ENCODE results near the gene PLXNB2. TPM values are rescaled to one million over a fixed set of nuclear protein-coding genes. Genes with fewer than 3 reads are reported as not detected.

Gene PLXNB2
- total and polyA plus RNA-seq, 4 donors = 123 to 310 (median 173) TPM

GRCh38 chr22:50246242-50247175 is 60.9 kb downstream of the PLXNB2 start:
- no peak for TF ChIP-seq CTCF (IDR thresholded peaks at IDR 0.05; ENCODE audit: control extremely low read depth, extremely low read depth)
- Histone ChIP-seq H3K27ac (ENCODE audit: low read depth in 1 of 2, low read length in 1 of 2) (peak overlapping the region in 1 of 2 donors; percentile 11), H3K4me3 (no peak overlapping the region), H3K4me1 (ENCODE audit: control insufficient read depth in 5 of 5, insufficient read depth in 5 of 5, low read length in 5 of 5) (peaks cover 7 to 45% (median 9%) of the 10 kb centered on the region in 5 donors), H3K27me3 (ENCODE audit: control insufficient read depth in 3 of 3, insufficient read depth in 3 of 3, low read length in 2 of 3) (no peaks in the 10 kb centered on the region), H3K36me3 (ENCODE audit: control insufficient read depth in 4 of 4, insufficient read depth in 4 of 4, low read length in 4 of 4) (peaks cover 0 to 16% (median 12%) of the 10 kb centered on the region in 4 donors), H3K9me3 (ENCODE audit: control insufficient read depth in 4 of 4, insufficient read depth in 3 of 4, low read length in 3 of 4) (no peaks in the 10 kb centered on the region), H3K9ac (ENCODE audit: insufficient read depth in 1 of 2, low read length in 2 of 2) (no peak overlapping the region)
- 89% methylated on average over 20 of the region's 20 CpGs for WGBS, 2 donors
- no peak for DNase-seq
- ATAC-seq (ENCODE audit: insufficient read depth, low FRiP score) = no peak

GRCh38 chr22:50245214-50246072 is 62.0 kb downstream of the PLXNB2 start:
- H3K27me3 ChIP-seq (ENCODE audit: control insufficient read depth in 3 of 3, insufficient read depth in 3 of 3, low read length in 2 of 3) = no peaks in the 10 kb centered on the region
- peaks cover 8 to 47% (median 11%) of the 10 kb centered on the region in 5 donors for H3K4me1 ChIP-seq (ENCODE audit: control insufficient read depth in 5 of 5, insufficient read depth in 5 of 5, low read length in 5 of 5)
- ATAC-seq (ENCODE audit: insufficient read depth, low FRiP score) = peak; percentile 36
- H3K9ac ChIP-seq (ENCODE audit: insufficient read depth in 1 of 2, low read length in 2 of 2) = peak overlapping the region; percentile 63 to 67
- peak overlapping the region; percentile 71 for H3K4me3 ChIP-seq
- peaks cover 0 to 16% (median 12%) of the 10 kb centered on the region in 4 donors for H3K36me3 ChIP-seq (ENCODE audit: control insufficient read depth in 4 of 4, insufficient read depth in 4 of 4, low read length in 4 of 4)
- no peak for TF ChIP-seq CTCF (IDR thresholded peaks at IDR 0.05; ENCODE audit: control extremely low read depth, extremely low read depth)
- DNase-seq = no peak
- WGBS, 2 donors = 15 to 16% methylated on average over 42 to 53 of the region's 53 CpGs
- H3K9me3 ChIP-seq (ENCODE audit: control insufficient read depth in 4 of 4, insufficient read depth in 3 of 4, low read length in 3 of 4) = no peaks in the 10 kb centered on the region
- peak overlapping the region; percentile 82 to 97 for H3K27ac ChIP-seq (ENCODE audit: low read depth in 1 of 2, low read length in 1 of 2)

GRCh38 chr22:50244420-50245213 is 62.8 kb downstream of the PLXNB2 start, which contains the start of gene TUBGCP6:
TUBGCP6 (minus strand) TSS chr22:50245023; CDS start chr22:50244459, 564 bp downstream.
- Histone ChIP-seq H3K27me3 (ENCODE audit: control insufficient read depth in 3 of 3, insufficient read depth in 3 of 3, low read length in 2 of 3) (no peaks in the 10 kb centered on the region), H3K4me1 (ENCODE audit: control insufficient read depth in 5 of 5, insufficient read depth in 5 of 5, low read length in 5 of 5) (peaks cover under 1 to 40% (median 7%) of the 10 kb centered on the region in 5 donors), H3K36me3 (ENCODE audit: control insufficient read depth in 4 of 4, insufficient read depth in 4 of 4, low read length in 4 of 4) (peaks cover 0 to 20% (median 19%) of the 10 kb centered on the region in 4 donors), H3K9me3 (ENCODE audit: control insufficient read depth in 4 of 4, insufficient read depth in 3 of 4, low read length in 3 of 4) (no peaks in the 10 kb centered on the region), H3K4me3 (peak within 1 kb of the TSS; percentile 71), H3K27ac (ENCODE audit: low read depth in 1 of 2, low read length in 1 of 2) (peak within 1 kb of the TSS; percentile 82 to 97), H3K9ac (ENCODE audit: insufficient read depth in 1 of 2, low read length in 2 of 2) (peak within 1 kb of the TSS; percentile 63 to 71)
- WGBS, 2 donors = 0% methylated on average over 74 to 76 of the region's 76 CpGs
- no peak for TF ChIP-seq CTCF (IDR thresholded peaks at IDR 0.05; ENCODE audit: control extremely low read depth, extremely low read depth)
- ATAC-seq (ENCODE audit: insufficient read depth, low FRiP score) = peak; percentile 87
- peak; percentile 94 to 96 (median 94) for DNase-seq
